ENCODE data around the gene DNAH8. TPM values are rescaled to one million over a fixed set of nuclear protein-coding genes. Genes with fewer than 3 reads are reported as not detected.

Gene DNAH8
- total RNA-seq, 1 experiment from 2014 or later = 0.15 TPM

- no peaks in the 10 kb centered on the region for H4K20me1 ChIP-seq (ENCODE audit: low read length)
- no peaks in the 10 kb centered on the region for H3K79me2 ChIP-seq (ENCODE audit: low read length)
- H3K4me2 ChIP-seq (ENCODE audit: low read length) = no peak overlapping the region
- no peak overlapping the region for H2AFZ ChIP-seq (ENCODE audit: low read length)
- peaks cover 29% of the 10 kb centered on the region for H3K36me3 ChIP-seq (ENCODE audit: low read depth, low read length)
- CTCF ChIA-PET = no interaction called here
- POLR2A ChIA-PET (ENCODE audit: unreplicated experiment) = no interaction called here
- peak; percentile 6 for DNase-seq
- no peaks in the 10 kb centered on the region for H3F3A ChIP-seq (ENCODE audit: low read length, unreplicated experiment)
- no peaks in the 10 kb centered on the region for H3K9me2 ChIP-seq (replicated peaks; ENCODE audit: low read length)
- H3K27me3 ChIP-seq (ENCODE audit: low read length) = no peaks in the 10 kb centered on the region
- no peak for ATAC-seq
- H3K4me3 ChIP-seq (ENCODE audit: low read length) = no peak overlapping the region
- TF ChIP-seq EZH2phosphoT487 (IDR thresholded peaks at IDR 0.05; ENCODE audit: borderline replicate concordance, low read length) = no peak
- no peak for TF ChIP-seq CTCF (conservative IDR thresholded peaks at IDR 0.05; ENCODE audit: low read depth, low read length)
- no peak for TF ChIP-seq EZH2 (IDR thresholded peaks at IDR 0.05; ENCODE audit: low read length, unreplicated experiment)
- no peaks in the 10 kb centered on the region for H3K9me3 ChIP-seq (ENCODE audit: low read length)
- H3K27ac ChIP-seq (ENCODE audit: low read length) = no peak overlapping the region
- H3K4me1 ChIP-seq (ENCODE audit: insufficient read depth, low read length) = no peaks in the 10 kb centered on the region
- BruUV-seq (replicated peaks) = no TSS peak
- H3K9ac ChIP-seq (ENCODE audit: low read length) = no peak overlapping the region
- intact Hi-C loops (cut with micrococcal nuclease) = loop anchor here (5.0 to 10.0 kb wide), 3 partner anchors 101 to 639 kb away; no protein-coding TSS in a partner anchor
These were observed 41.5 kb upstream of the DNAH8 start for GRCh38 chr6:38673397-38674165.

GRCh38 chr6:38676236-38676973 is 38.7 kb upstream of the DNAH8 start:
- intact Hi-C loops (cut with micrococcal nuclease) = loop anchor here (10.0 kb wide), 1 partner anchor 642 kb away; no protein-coding TSS in a partner anchor
- Histone ChIP-seq H3K9me2 (replicated peaks; ENCODE audit: low read length) (no peaks in the 10 kb centered on the region), H3F3A (ENCODE audit: low read length, unreplicated experiment) (no peaks in the 10 kb centered on the region), H3K79me2 (ENCODE audit: low read length) (no peaks in the 10 kb centered on the region), H3K27me3 (ENCODE audit: low read length) (no peaks in the 10 kb centered on the region), H3K4me3 (ENCODE audit: low read length) (no peak overlapping the region), H3K27ac (ENCODE audit: low read length) (no peak overlapping the region), H3K4me2 (ENCODE audit: low read length) (no peak overlapping the region), H3K4me1 (ENCODE audit: insufficient read depth, low read length) (no peaks in the 10 kb centered on the region), H2AFZ (ENCODE audit: low read length) (no peak overlapping the region), H4K20me1 (ENCODE audit: low read length) (no peaks in the 10 kb centered on the region), H3K9me3 (ENCODE audit: low read length) (no peaks in the 10 kb centered on the region), H3K36me3 (ENCODE audit: low read depth, low read length) (peaks cover 38% of the 10 kb centered on the region), H3K9ac (ENCODE audit: low read length) (no peak overlapping the region)
- POLR2A ChIA-PET (ENCODE audit: unreplicated experiment) = no interaction called here
- TSS peak; percentile 50 for BruUV-seq (replicated peaks)
- TF ChIP-seq EZH2phosphoT487 (IDR thresholded peaks at IDR 0.05; ENCODE audit: borderline replicate concordance, low read length) = no peak
- TF ChIP-seq EZH2 (IDR thresholded peaks at IDR 0.05; ENCODE audit: low read length, unreplicated experiment) = no peak
- TF ChIP-seq CTCF (conservative IDR thresholded peaks at IDR 0.05; ENCODE audit: low read depth, low read length) = no peak
- DNase-seq = no peak
- no peak for ATAC-seq
- CTCF ChIA-PET = no interaction called here
